Thoracic aorta (tissue), 2 donors: ENCODE data around the gene COG5. TPM values are rescaled to one million over a fixed set of nuclear protein-coding genes. Genes with fewer than 3 reads are reported as not detected.
"Not testable (repeated sequence)": the region's sequence is repeated elsewhere in the genome, so short reads cannot be mapped to it uniquely, and the experiment has no call there.

Experiments used
- ATAC-seq: fragments of 150-250 bp; one replicate; pipeline ENCODE4 v1.8.0; 2017; ENCODE audit warnings: low read depth; ENCODE audit not compliant: insufficient number of reproducible peaks, low FRiP score
- DNase-seq: peaks from one replicate; pipeline ENCODE4 v3.0.0-alpha.2; 2020; ENCODE audit warnings: low spot score
- H3K27ac ChIP-seq, 2 donors: fragments of 200-600 bp; sonication (generic); 1 replicate in 1 of 2; 2 replicates in 1 of 2; pipeline ENCODE4 v1.5.1; 2016; ENCODE audit warnings: mild to moderate bottlenecking in 2 of 2, moderate library complexity in 2 of 2
- H3K27me3 ChIP-seq: fragments of 200-600 bp; sonication (generic); replicated peaks from 2 replicates; pipeline ENCODE4 v1.6.0; 2016; ENCODE audit warnings: mild to moderate bottlenecking; ENCODE audit not compliant: insufficient read depth
- H3K36me3 ChIP-seq: fragments of 200-600 bp; sonication (generic); one replicate; pipeline ENCODE4 v1.5.1; 2016
- H3K4me1 ChIP-seq, 2 donors: fragments of 200-600 bp; sonication (generic); 1 replicate in 1 of 2; 2 replicates in 1 of 2; pipeline versions ENCODE4 v1.5.1 to v1.6.0; 2016; ENCODE audit warnings: low read depth in 2 of 2, mild to moderate bottlenecking in 1 of 2; ENCODE audit not compliant: control insufficient read depth in 1 of 2
- H3K4me3 ChIP-seq: fragments of 200-600 bp; sonication (generic); 2 replicates; pipeline ENCODE4 v1.5.1; 2016; ENCODE audit warnings: mild to moderate bottlenecking
- H3K9me3 ChIP-seq: fragments of 200-600 bp; sonication (generic); 2 replicates; pipeline ENCODE4 v1.5.1; 2016
- total RNA-seq, 2 donors: library from RNA; depleted of rRNA; stranded (reverse); fragments of >200 nt; gene quantifications; one replicate each; pipeline versions ENCODE4 v1.1.0 to v1.2.3, GENCODE V29; 2016
- TF ChIP-seq, protein P1 (sequence below): fragments of 200-600 bp; sonication (generic); IDR thresholded peaks from one replicate; pipeline ENCODE4 v1.5.1; 2019; ENCODE audit warnings: antibody characterized with exemption

Gene COG5
- total RNA-seq, 2 donors from 2014 or later, result 52.5 to 72.4 TPM

DNA sequence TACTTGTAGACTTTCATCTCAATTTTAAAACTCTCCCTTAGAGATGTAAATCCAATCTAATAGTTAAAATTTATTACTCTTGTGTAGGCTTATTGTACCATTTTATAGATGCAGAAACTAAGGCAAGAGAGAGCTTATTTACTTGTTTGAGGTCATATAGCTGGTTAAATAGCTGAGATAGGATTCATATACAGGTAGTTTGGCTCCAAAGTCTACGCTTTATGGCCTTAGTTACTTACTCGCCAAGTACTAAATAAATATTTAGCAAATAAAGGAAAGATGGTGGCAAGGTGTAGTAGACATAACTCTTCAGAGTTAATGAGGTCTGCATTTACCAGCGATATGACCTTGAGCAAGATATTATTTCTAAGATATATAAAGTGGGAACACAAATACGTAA lies 308.1 kb downstream of the COG5 start:
- H3K27ac ChIP-seq, result no peak overlapping the region
- DNase-seq (no peak), ATAC-seq (no peak)
- no peaks in the 10 kb centered on the region for H3K36me3 ChIP-seq
- no peaks in the 10 kb centered on the region for H3K27me3 ChIP-seq
- TF ChIP-seq, protein P1, sequence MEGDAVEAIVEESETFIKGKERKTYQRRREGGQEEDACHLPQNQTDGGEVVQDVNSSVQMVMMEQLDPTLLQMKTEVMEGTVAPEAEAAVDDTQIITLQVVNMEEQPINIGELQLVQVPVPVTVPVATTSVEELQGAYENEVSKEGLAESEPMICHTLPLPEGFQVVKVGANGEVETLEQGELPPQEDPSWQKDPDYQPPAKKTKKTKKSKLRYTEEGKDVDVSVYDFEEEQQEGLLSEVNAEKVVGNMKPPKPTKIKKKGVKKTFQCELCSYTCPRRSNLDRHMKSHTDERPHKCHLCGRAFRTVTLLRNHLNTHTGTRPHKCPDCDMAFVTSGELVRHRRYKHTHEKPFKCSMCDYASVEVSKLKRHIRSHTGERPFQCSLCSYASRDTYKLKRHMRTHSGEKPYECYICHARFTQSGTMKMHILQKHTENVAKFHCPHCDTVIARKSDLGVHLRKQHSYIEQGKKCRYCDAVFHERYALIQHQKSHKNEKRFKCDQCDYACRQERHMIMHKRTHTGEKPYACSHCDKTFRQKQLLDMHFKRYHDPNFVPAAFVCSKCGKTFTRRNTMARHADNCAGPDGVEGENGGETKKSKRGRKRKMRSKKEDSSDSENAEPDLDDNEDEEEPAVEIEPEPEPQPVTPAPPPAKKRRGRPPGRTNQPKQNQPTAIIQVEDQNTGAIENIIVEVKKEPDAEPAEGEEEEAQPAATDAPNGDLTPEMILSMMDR, result no peak
- no peak overlapping the region for H3K4me3 ChIP-seq
- H3K9me3 ChIP-seq, result no peaks in the 10 kb centered on the region
- H3K4me1 ChIP-seq, result peaks cover 4 to 7% of the 10 kb centered on the region in 2 donors

DNA sequence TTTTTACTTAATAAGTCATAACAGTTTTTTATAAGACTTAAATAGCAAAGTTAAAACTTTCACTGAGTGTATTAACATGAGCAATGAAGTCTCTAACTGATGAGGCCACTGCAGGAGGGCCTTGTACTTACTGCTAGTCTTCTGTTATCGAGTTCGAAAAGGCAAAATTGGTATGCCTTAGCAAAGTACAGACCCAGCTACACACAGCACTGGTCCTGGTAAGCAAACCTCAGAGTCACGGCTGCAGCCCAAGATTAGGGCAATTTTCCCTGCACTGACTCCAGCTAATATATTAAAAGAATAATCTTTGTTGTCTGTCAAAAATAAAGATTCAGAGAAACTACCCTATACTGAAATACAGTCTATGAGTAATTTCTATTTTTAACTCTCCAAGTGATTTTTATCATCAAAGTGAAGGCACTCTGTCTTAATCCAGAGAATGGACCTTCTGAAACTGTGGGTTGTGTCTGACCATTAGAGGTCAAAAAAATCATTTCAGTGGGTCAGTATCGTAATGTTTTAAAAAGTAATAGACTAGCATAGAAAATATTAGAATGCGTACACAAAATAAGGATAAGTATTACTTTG lies 309.2 kb downstream of the COG5 start:
- peaks cover 4 to 7% of the 10 kb centered on the region in 2 donors for H3K4me1 ChIP-seq
- DNase-seq, result no peak
- H3K36me3 ChIP-seq, result no peaks in the 10 kb centered on the region
- peak overlapping the region in 1 of 2 donors; percentile 35 for H3K27ac ChIP-seq
- no peaks in the 10 kb centered on the region for H3K27me3 ChIP-seq
- TF ChIP-seq, protein P1, result no peak
- H3K9me3 ChIP-seq, result no peaks in the 10 kb centered on the region
- H3K4me3 ChIP-seq, result no peak overlapping the region
- ATAC-seq, result no peak

DNA sequence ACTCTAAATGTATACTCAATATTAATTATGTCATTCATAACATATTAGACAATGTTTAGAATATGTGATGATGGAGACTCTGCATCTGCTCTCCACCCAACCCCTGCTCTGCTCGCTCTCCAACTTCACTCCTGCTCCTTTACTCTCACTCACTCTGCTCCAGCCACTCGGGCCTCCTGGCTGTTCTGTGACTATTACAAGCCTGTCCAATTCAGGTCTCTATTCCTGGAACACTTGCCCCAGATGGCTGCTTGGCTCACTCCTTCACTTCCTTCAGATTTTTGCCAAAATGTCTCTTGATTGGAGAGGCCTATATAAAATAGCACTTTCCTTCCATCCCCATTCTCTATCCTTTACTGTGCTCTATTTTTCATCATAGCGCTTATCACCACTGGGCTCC lies 310.1 kb downstream of the COG5 start:
- Histone ChIP-seq H3K4me1 (peaks cover 4 to 7% of the 10 kb centered on the region in 2 donors), H3K27me3 (no peaks in the 10 kb centered on the region), H3K9me3 (no peaks in the 10 kb centered on the region), H3K4me3 (no peak overlapping the region), H3K27ac (peak overlapping the region; percentile 23 to 49), H3K36me3 (no peaks in the 10 kb centered on the region)
- DNase-seq (no peak), ATAC-seq (no peak)
- TF ChIP-seq, protein P1, result no peak

DNA sequence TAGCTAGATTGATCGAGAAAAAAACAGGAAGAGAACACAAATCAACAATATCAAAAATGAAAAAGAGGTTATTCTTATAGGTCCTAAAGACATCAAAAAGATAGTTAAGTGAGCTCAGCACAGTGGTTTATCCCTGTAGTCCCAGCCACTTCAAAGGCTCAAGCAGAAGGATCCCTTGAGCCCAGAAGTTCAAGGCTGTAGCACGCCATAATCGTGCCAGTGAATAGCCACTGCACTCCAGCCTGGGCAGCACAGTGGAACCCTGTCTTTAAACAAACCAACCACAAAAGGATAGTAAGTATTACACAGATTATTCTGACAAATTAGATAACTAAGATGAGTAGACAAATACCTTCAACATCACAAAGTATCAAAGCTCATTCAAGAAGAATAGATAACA lies 311.8 kb downstream of the COG5 start:
- H3K27ac ChIP-seq, result peak overlapping the region in 1 of 2 donors; percentile 13
- no peak for ATAC-seq

DNA sequence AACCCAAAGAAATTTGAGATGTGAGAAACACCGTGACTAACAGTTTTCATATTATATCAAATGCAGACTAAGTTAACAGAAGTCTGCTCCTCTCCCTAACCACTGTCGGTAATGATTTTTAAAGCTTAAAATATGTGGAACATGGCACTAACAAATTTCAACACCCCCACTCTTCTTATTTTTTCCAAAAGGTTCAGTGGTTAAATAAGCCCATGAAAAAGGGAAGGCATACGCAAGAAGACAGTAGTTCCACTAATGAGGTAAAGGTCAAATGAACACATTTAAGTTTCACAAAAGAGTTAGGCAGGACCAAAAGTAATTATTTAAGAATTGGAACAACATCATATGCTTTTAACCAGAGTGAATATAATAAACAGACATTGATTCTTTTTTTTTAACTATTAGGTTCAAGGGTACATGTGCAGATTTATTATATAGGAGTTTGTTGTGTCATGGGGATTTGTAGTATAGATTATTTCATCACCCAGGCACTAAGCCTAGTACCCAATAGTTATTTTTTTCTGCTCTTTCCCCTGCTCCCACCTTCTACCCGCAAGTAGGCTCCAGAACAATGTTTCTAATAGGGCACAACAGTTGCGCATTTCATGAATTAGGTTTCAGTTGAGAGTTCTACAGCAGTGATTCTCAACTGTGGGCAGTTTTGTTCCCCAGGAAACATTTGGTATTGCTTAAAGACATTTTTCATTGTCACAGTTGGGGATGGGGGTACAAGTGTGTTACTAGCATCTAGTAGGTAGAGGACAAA lies 315.0 kb downstream of the COG5 start:
- no peaks in the 10 kb centered on the region for H3K9me3 ChIP-seq
- TF ChIP-seq, protein P1, result no peak
- peaks cover 2% of the 10 kb centered on the region for H3K36me3 ChIP-seq
- no peaks in the 10 kb centered on the region for H3K27me3 ChIP-seq
- peaks cover 2 to 5% of the 10 kb centered on the region in 2 donors for H3K4me1 ChIP-seq
- DNase-seq (no peak), ATAC-seq (no peak)
- H3K4me3 ChIP-seq, result no peak overlapping the region
- H3K27ac ChIP-seq, result no peak overlapping the region

More for the DNA sequence above, 311.8 kb downstream of the COG5 start:
- peaks cover 4 to 7% of the 10 kb centered on the region in 2 donors for H3K4me1 ChIP-seq
- TF ChIP-seq, protein P1, result no peak
- no peaks in the 10 kb centered on the region for H3K36me3 ChIP-seq
- no peak for DNase-seq
- H3K27me3 ChIP-seq, result no peaks in the 10 kb centered on the region
- no peaks in the 10 kb centered on the region for H3K9me3 ChIP-seq
- H3K4me3 ChIP-seq, result no peak overlapping the region

DNA sequence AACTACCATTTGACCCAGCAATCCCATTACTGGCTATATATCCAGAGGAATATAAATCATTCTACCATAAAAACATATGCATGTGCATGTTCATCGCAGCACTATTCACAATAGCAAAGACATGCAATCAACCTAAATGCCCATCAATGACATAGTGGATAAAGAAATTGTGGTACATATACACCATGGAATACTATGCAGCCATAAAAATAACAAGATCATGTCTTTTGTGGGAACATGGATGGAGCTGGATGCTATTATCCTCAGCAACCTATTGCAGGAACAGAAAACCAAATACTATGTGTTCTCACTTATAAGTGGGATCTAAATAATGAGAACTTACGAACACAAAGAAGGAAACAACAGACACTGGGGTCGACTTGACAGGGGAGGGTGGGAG lies 316.9 kb downstream of the COG5 start:
- not testable (repeated sequence) for H3K36me3 ChIP-seq, H3K27me3 ChIP-seq, H3K9me3 ChIP-seq, H3K27ac ChIP-seq, H3K4me3 ChIP-seq, ATAC-seq, H3K4me1 ChIP-seq, DNase-seq
